BLaER1 treated with 17β-estradiol and CSF1 and Interleukin-3, amounts not matched to agents 10 nM and 100 nM (cell line): ENCODE data around the gene TMEM207.
"Not testable (repeated sequence)": the region's sequence is repeated elsewhere in the genome, so short reads cannot be mapped to it uniquely, and the experiment has no call there.

ENCODE experiments used
- H3K27ac ChIP-seq, 11 experiments: shearing (Covaris generic); formaldehyde crosslinking; 2 replicates each; pipeline ENCODE4 v1.8.1; 2022
- H3K27me3 ChIP-seq, 11 experiments: shearing (Covaris generic); formaldehyde crosslinking; 2 replicates each; pipeline ENCODE4 v1.8.1; 2022
- H3K36me3 ChIP-seq, 11 experiments: shearing (Covaris generic); formaldehyde crosslinking; 2 replicates each; pipeline ENCODE4 v1.8.1; 2022
- H3K4me1 ChIP-seq, 10 experiments: shearing (Covaris generic); formaldehyde crosslinking; 2 replicates each; pipeline ENCODE4 v1.8.1; 2022
- H3K4me2 ChIP-seq, 11 experiments: shearing (Covaris generic); formaldehyde crosslinking; 2 replicates each; pipeline ENCODE4 v1.8.1; 2022
- H3K4me3 ChIP-seq, 10 experiments: shearing (Covaris generic); formaldehyde crosslinking; 2 replicates each; pipeline ENCODE4 v1.8.1; 2022
- H3K9ac ChIP-seq, 11 experiments: shearing (Covaris generic); formaldehyde crosslinking; 2 replicates each; pipeline ENCODE4 v1.8.1; 2022
- H3K9me3 ChIP-seq, 11 experiments: shearing (Covaris generic); formaldehyde crosslinking; replicated peaks in 1 of 11; 2 replicates each; pipeline ENCODE4 v1.8.1; 2022
- H4K20me1 ChIP-seq, 11 experiments: shearing (Covaris generic); formaldehyde crosslinking; 2 replicates each; pipeline ENCODE4 v1.8.1; 2022
- Cebpa-rat ChIP-seq, 11 experiments: shearing (Covaris generic); IDR thresholded peaks; 2 replicates each; pipeline ENCODE4 v1.8.1; 2022

The TMEM207 gene

GRCh38 chr3:190491533-190492054, 41.9 kb upstream of the TMEM207 start:
- Histone ChIP-seq H3K36me3 (no peaks in the 10 kb centered on the region), H3K4me3 (no peak overlapping the region), H3K4me1 (peaks cover 6 to 26% (median 19%) of the 10 kb centered on the region in 10 experiments; a peak in 19 of 20 replicates), H3K27me3 (no peaks in the 10 kb centered on the region), H3K27ac (no peak overlapping the region), H3K9me3 (no peaks in the 10 kb centered on the region), H3K4me2 (no peak overlapping the region), H4K20me1 (no peaks in the 10 kb centered on the region), H3K9ac (no peak overlapping the region)
- no peak for TF ChIP-seq Cebpa-rat (IDR thresholded peaks at IDR 0.05)

GRCh38 chr3:190486908-190487607, 37.4 kb upstream of the TMEM207 start:
- Histone ChIP-seq H4K20me1 (no peaks in the 10 kb centered on the region), H3K27ac (0 out of 22 replicates have a peak overlapping the region, but pooled peaks of 1 of the 11 experiments have one; percentile 45), H3K27me3 (no peaks in the 10 kb centered on the region), H3K4me1 (peaks cover 0 to 20% (median 13%) of the 10 kb centered on the region in 10 experiments; a peak in 14 of 20 replicates), H3K9me3 (no peaks in the 10 kb centered on the region), H3K36me3 (no peaks in the 10 kb centered on the region), H3K4me3 (no peak overlapping the region), H3K4me2 (peak overlapping the region in 7 of 11 experiments; percentile 33 to 72 (median 47); a peak in 13 of 22 replicates), H3K9ac (no peak overlapping the region)
- peak in 1 of 11 experiments; percentile 34; a peak in 1 of 22 replicates for TF ChIP-seq Cebpa-rat (IDR thresholded peaks at IDR 0.05)

GRCh38 chr3:190486533-190486864, 36.8 kb upstream of the TMEM207 start:
- Histone ChIP-seq H3K9ac (no peak overlapping the region), H3K27ac (peak overlapping the region in 1 of 11 experiments; percentile 45; a peak in 1 of 22 replicates), H4K20me1 (no peaks in the 10 kb centered on the region), H3K4me2 (peak overlapping the region in 8 of 11 experiments; percentile 18 to 72 (median 46); a peak in 15 of 22 replicates), H3K4me1 (peaks cover 0 to 20% (median 13%) of the 10 kb centered on the region in 10 experiments; a peak in 14 of 20 replicates), H3K36me3 (no peaks in the 10 kb centered on the region), H3K4me3 (no peak overlapping the region), H3K27me3 (no peaks in the 10 kb centered on the region), H3K9me3 (no peaks in the 10 kb centered on the region)
- TF ChIP-seq Cebpa-rat (IDR thresholded peaks at IDR 0.05): no peak

- H3K4me2 ChIP-seq: peak overlapping the region in 8 of 11 experiments; percentile 18 to 72 (median 46); a peak in 15 of 22 replicates
- no peaks in the 10 kb centered on the region for H3K36me3 ChIP-seq
- no peak overlapping the region for H3K9ac ChIP-seq
- peaks cover 0 to 20% (median 13%) of the 10 kb centered on the region in 10 experiments; a peak in 14 of 20 replicates for H3K4me1 ChIP-seq
- no peaks in the 10 kb centered on the region for H4K20me1 ChIP-seq
- H3K27ac ChIP-seq: peak overlapping the region in 1 of 11 experiments; percentile 47; a peak in 2 of 22 replicates
- no peaks in the 10 kb centered on the region for H3K9me3 ChIP-seq
- no peak overlapping the region for H3K4me3 ChIP-seq
- no peaks in the 10 kb centered on the region for H3K27me3 ChIP-seq
- no peak for TF ChIP-seq Cebpa-rat (IDR thresholded peaks at IDR 0.05)
Observed at GRCh38 chr3:190485830-190486532, 36.3 kb upstream of the TMEM207 start.

- no peak overlapping the region for H3K4me2 ChIP-seq
- no peaks in the 10 kb centered on the region for H3K9me3 ChIP-seq
- no peak overlapping the region for H3K4me3 ChIP-seq
- TF ChIP-seq Cebpa-rat (IDR thresholded peaks at IDR 0.05): no peak
- H3K27ac ChIP-seq: no peak overlapping the region
- H3K36me3 ChIP-seq: no peaks in the 10 kb centered on the region
- no peaks in the 10 kb centered on the region for H4K20me1 ChIP-seq
- H3K9ac ChIP-seq: no peak overlapping the region
- peaks cover 0 to 13% (median 9%) of the 10 kb centered on the region in 10 experiments; a peak in 13 of 20 replicates for H3K4me1 ChIP-seq
- no peaks in the 10 kb centered on the region for H3K27me3 ChIP-seq
Observed at GRCh38 chr3:190481779-190482178, 32.1 kb upstream of the TMEM207 start.

GRCh38 chr3:190473261-190473660, 23.6 kb upstream of the TMEM207 start:
- not testable (repeated sequence) for H3K4me3 ChIP-seq, H3K27me3 ChIP-seq, H4K20me1 ChIP-seq, H3K9ac ChIP-seq, H3K4me1 ChIP-seq, H3K27ac ChIP-seq, H3K4me2 ChIP-seq, H3K36me3 ChIP-seq
- H3K9me3 ChIP-seq: peaks cover 0 to 20% (median 13%) of the 10 kb centered on the region in 11 experiments; a peak in 16 of 22 replicates

- no peaks in the 10 kb centered on the region for H3K27me3 ChIP-seq
- no peak overlapping the region for H3K4me3 ChIP-seq
- H3K36me3 ChIP-seq: no peaks in the 10 kb centered on the region
- H3K9me3 ChIP-seq: peaks cover 0 to 20% (median 12%) of the 10 kb centered on the region in 11 experiments; a peak in 15 of 22 replicates
- no peak overlapping the region for H3K4me2 ChIP-seq
- no peak for TF ChIP-seq Cebpa-rat (IDR thresholded peaks at IDR 0.05)
- H3K4me1 ChIP-seq: peaks cover 0 to 6% (median 0%) of the 10 kb centered on the region in 10 experiments; a peak in 3 of 20 replicates
- H3K9ac ChIP-seq: no peak overlapping the region
- H3K27ac ChIP-seq: no peak overlapping the region
- H4K20me1 ChIP-seq: no peaks in the 10 kb centered on the region
Observed at GRCh38 chr3:190467922-190468321, 18.2 kb upstream of the TMEM207 start.

- no peak overlapping the region for H3K4me3 ChIP-seq
- no peaks in the 10 kb centered on the region for H3K4me1 ChIP-seq
- H3K36me3 ChIP-seq: no peaks in the 10 kb centered on the region
- TF ChIP-seq Cebpa-rat (IDR thresholded peaks at IDR 0.05): no peak
- H3K9ac ChIP-seq: no peak overlapping the region
- no peaks in the 10 kb centered on the region for H3K9me3 ChIP-seq
- H4K20me1 ChIP-seq: no peaks in the 10 kb centered on the region
- H3K27me3 ChIP-seq: no peaks in the 10 kb centered on the region; a peak in 1 of 22 replicates
- no peak overlapping the region for H3K4me2 ChIP-seq
- H3K27ac ChIP-seq: no peak overlapping the region
Observed at GRCh38 chr3:190458040-190458439, 8.3 kb upstream of the TMEM207 start.

GRCh38 chr3:190456770-190457169, 7.1 kb upstream of the TMEM207 start:
- H3K4me3 ChIP-seq: no peak overlapping the region

More at GRCh38 chr3:190456770-190457169, 7.1 kb upstream of the TMEM207 start:
- Histone ChIP-seq H3K36me3 (no peaks in the 10 kb centered on the region), H3K9me3 (no peaks in the 10 kb centered on the region), H3K4me1 (no peaks in the 10 kb centered on the region), H4K20me1 (no peaks in the 10 kb centered on the region), H3K4me2 (no peak overlapping the region), H3K9ac (no peak overlapping the region), H3K27ac (no peak overlapping the region), H3K27me3 (no peaks in the 10 kb centered on the region; a peak in 1 of 22 replicates)
- no peak for TF ChIP-seq Cebpa-rat (IDR thresholded peaks at IDR 0.05)
